GM23338 (cell line): ENCODE results near the gene NF1. TPM values are rescaled to one million over a fixed set of nuclear protein-coding genes. Genes with fewer than 3 reads are reported as not detected.

ENCODE experiments used
- CTCF ChIP-seq, 2 experiments: fragments of 200-600 bp in 1 of 2; sonication (generic) in 1 of 2; conservative IDR thresholded peaks; 2 replicates each; pipeline versions ENCODE4 v1.5.1 to v1.6.1; 2016 to 2017; ENCODE audit warnings: antibody characterized with exemption in 2 of 2, low read depth in 2 of 2, mild to moderate bottlenecking in 2 of 2, moderate library complexity in 1 of 2
- EZH2 ChIP-seq: fragments of 200-600 bp; sonication (generic); IDR thresholded peaks from one replicate; pipeline ENCODE4 v1.8.0; 2017; ENCODE audit warnings: antibody characterized with exemption, mild to moderate bottlenecking, low read depth; ENCODE audit not compliant: unreplicated experiment
- EZH2phosphoT487 ChIP-seq: fragments of 200-600 bp; sonication (generic); IDR thresholded peaks from one replicate; pipeline ENCODE4 v1.8.1; 2018; ENCODE audit warnings: antibody characterized with exemption; ENCODE audit not compliant: unreplicated experiment
- JUNB ChIP-seq: IDR thresholded peaks from one replicate; pipeline ENCODE4 v1.6.1; 2016; ENCODE audit warnings: antibody characterized with exemption; ENCODE audit not compliant: unreplicated experiment
- STAT1 ChIP-seq: IDR thresholded peaks from one replicate; pipeline ENCODE4 v1.6.1; 2016; ENCODE audit warnings: antibody characterized with exemption; ENCODE audit not compliant: unreplicated experiment
- ZNF114 ChIP-seq: fragments of 250-450 bp; sonication (Bioruptor Pico); IDR thresholded peaks from 2 replicates; pipeline ENCODE4 v1.5.0; 2020; ENCODE audit warnings: mild to moderate bottlenecking, moderate library complexity
- ZNF331 ChIP-seq: fragments of 250-450 bp; sonication (Bioruptor Pico); IDR thresholded peaks from 2 replicates; pipeline ENCODE4 v1.5.0; 2020; ENCODE audit warnings: low read depth, mild to moderate bottlenecking, moderate library complexity
- ZNF462 ChIP-seq: fragments of 250-450 bp; sonication (Bioruptor Pico); IDR thresholded peaks from 2 replicates; pipeline ENCODE4 v1.5.0; 2020; ENCODE audit warnings: mild to moderate bottlenecking, moderate library complexity
- polyA plus RNA-seq: library from polyadenylated mRNA; unstranded; fragments of >200 nt; fragmentation: Nextera tagmentation; extraction: Ambion mirVana; gene quantifications from 2 replicates; pipeline ENCODE4 v1.2.1, GENCODE V29; 2016
- total RNA-seq: library from RNA; depleted of rRNA; stranded (reverse); fragments of >200 nt; shearing (Covaris generic); gene quantifications from 2 replicates; pipeline ENCODE4 v1.2.3, GENCODE V29; 2014

NF1 gene
- total and polyA plus RNA-seq, 2 experiments from 2014 or later, result 16.3 to 49.7 TPM

GRCh38 chr17:31248986-31249834, 154.4 kb downstream of the NF1 start (continued):
- TF ChIP-seq ZNF462 (no peak), CTCF (conservative IDR thresholded peaks at IDR 0.05; ENCODE audit: low read depth in 2 of 2) (no peak), JUNB (no peak), EZH2phosphoT487 (no peak), ZNF331 (CRISPR knock-in tag) (no peak), STAT1 (no peak), EZH2 (no peak), ZNF114 (no peak)
